ENCODE results near the gene PLXDC2.

DNA sequence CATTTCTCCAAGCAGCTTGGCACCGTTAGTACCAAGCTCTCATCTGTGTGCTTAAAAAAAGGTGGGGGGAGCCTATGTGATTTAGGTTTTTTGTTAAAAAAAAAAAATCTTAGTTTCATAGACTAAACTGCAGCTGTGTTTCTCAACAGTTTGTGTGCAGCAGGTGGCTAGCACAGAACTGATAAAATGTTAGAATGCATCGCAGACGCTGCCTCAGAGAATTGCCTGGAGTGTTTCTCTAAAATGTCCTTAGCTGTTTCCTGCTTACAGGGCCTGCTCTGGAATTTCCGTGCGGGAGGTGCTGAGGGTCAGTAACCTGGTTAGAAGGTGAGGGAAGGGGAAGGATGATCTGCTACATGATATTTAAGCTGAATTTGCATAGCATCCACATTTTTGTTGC lies 268.9 kb downstream of the PLXDC2 start:
- TF ChIP-seq, protein P1, sequence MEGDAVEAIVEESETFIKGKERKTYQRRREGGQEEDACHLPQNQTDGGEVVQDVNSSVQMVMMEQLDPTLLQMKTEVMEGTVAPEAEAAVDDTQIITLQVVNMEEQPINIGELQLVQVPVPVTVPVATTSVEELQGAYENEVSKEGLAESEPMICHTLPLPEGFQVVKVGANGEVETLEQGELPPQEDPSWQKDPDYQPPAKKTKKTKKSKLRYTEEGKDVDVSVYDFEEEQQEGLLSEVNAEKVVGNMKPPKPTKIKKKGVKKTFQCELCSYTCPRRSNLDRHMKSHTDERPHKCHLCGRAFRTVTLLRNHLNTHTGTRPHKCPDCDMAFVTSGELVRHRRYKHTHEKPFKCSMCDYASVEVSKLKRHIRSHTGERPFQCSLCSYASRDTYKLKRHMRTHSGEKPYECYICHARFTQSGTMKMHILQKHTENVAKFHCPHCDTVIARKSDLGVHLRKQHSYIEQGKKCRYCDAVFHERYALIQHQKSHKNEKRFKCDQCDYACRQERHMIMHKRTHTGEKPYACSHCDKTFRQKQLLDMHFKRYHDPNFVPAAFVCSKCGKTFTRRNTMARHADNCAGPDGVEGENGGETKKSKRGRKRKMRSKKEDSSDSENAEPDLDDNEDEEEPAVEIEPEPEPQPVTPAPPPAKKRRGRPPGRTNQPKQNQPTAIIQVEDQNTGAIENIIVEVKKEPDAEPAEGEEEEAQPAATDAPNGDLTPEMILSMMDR (IDR thresholded peaks at IDR 0.05; ENCODE audit: low read depth, low read length, poor library complexity, severe bottlenecking), result no peak
- TF ChIP-seq EZH2phosphoT487 (IDR thresholded peaks at IDR 0.05; ENCODE audit: borderline replicate concordance, low read length), result no peak
